MCF 10A (cell line): Measurements from ENCODE around the gene BCS1L. TPM values are rescaled to one million over a fixed set of nuclear protein-coding genes. Genes with fewer than 3 reads are reported as not detected.

ENCODE experiments used
- BruUV-seq: library from RNA; stranded (reverse); fragments of 400-500 nt; replicated peaks from 2 replicates; lab custom pipeline; 2021; lab: Mats Ljungman, UMichigan
- CTCF ChIA-PET: fragments of 300-600 bp; sonication (Branson Sonifier 250); formaldehyde crosslinking; extraction: SDS; loops from one replicate; lab custom pipeline; 2021; ENCODE audit warnings: antibody characterized with exemption, inconsistent platforms; lab: Yijun Ruan, JAX
- POLR2A ChIA-PET: fragments of 300-600, 350-650 bp; sonication (Branson Sonifier 250); formaldehyde crosslinking; extraction: SDS; loops from one replicate; lab custom pipeline; 2020; ENCODE audit warnings: antibody characterized with exemption, inconsistent platforms; lab: Yijun Ruan, JAX
- DNase-seq: peaks from one replicate; pipeline ENCODE4 v3.0.0-alpha.2; 2018; ENCODE audit not compliant: unreplicated experiment
- H3K27ac Mint-ChIP-seq: one replicate; pipeline ENCODE4 v1.8.0; 2022; ENCODE audit warnings: mild to moderate bottlenecking, low read depth, mixed read lengths; ENCODE audit not compliant: unreplicated experiment
- H3K27me3 Mint-ChIP-seq: one replicate; pipeline ENCODE4 v1.8.0; 2022; ENCODE audit warnings: mixed read lengths; ENCODE audit not compliant: insufficient read depth, unreplicated experiment
- H3K36me3 Mint-ChIP-seq: one replicate; pipeline ENCODE4 v1.8.0; 2022; ENCODE audit warnings: mild to moderate bottlenecking, moderate library complexity, mixed read lengths; ENCODE audit not compliant: insufficient read depth, unreplicated experiment
- H3K4me1 Mint-ChIP-seq: one replicate; pipeline ENCODE4 v1.8.0; 2022; ENCODE audit warnings: mixed read lengths; ENCODE audit not compliant: insufficient read depth, unreplicated experiment
- H3K4me3 Mint-ChIP-seq: one replicate; pipeline ENCODE4 v1.8.0; 2022; ENCODE audit warnings: mild to moderate bottlenecking, moderate library complexity, mixed read lengths; ENCODE audit not compliant: unreplicated experiment
- H3K9me3 Mint-ChIP-seq: one replicate; pipeline ENCODE4 v1.8.0; 2022; ENCODE audit warnings: mixed read lengths; ENCODE audit not compliant: unreplicated experiment
- CTCF ChIP-seq: fragments of 200-600 bp; IDR thresholded peaks from one replicate; pipeline ENCODE4 v1.8.0; 2022; ENCODE audit warnings: antibody characterized with exemption, mild to moderate bottlenecking; ENCODE audit not compliant: unreplicated experiment
- intact Hi-C: fragments of 100-400 bp; cut with micrococcal nuclease; formaldehyde crosslinking; loops from 2 replicates; pipeline ENCODE4 v1.14.1; 2022
- total RNA-seq: library from RNA; stranded (reverse); gene quantifications from 2 replicates; pipeline ENCODE4 v1.2.3, GENCODE V29; 2022

BCS1L gene
- total RNA-seq, 1 experiment from 2014 or later, result 96.0 TPM

- ChIA-PET CTCF (interaction anchor here (0.6 to 7.5 kb wide), 13 partner anchors 13 to 228 kb away, joined by 3 to 44 read pairs (median 4); partner anchors contain the start of genes BCS1L, TTLL4 and ZNF142), POLR2A (interaction anchor here (0.8 to 6.5 kb wide), 18 partner anchors 8 to 178 kb away, joined by 3 to 105 read pairs (median 4); partner anchors contain the start of genes BCS1L, TTLL4, USP37 and ZNF142)
- intact Hi-C loops, result loop anchor here (1.0 kb wide), 2 partner anchors 13 to 175 kb away; partner anchors contain the start of genes BCS1L and ZNF142
- Mint-ChIP-seq H3K9me3 (no peaks in the 10 kb centered on the region), H3K27me3 (no peaks in the 10 kb centered on the region), H3K4me3 (peak within 1 kb of the TSS; percentile 96), H3K27ac (peak within 1 kb of the TSS; percentile 97), H3K36me3 (peaks cover 28% of the 10 kb centered on the region), H3K4me1 (peaks cover 18% of the 10 kb centered on the region)
- BruUV-seq, result no TSS peak
- no peak for TF ChIP-seq CTCF
- DNase-seq, result peak; percentile 66
These were observed 12.4 kb downstream of the BCS1L start, which contains the start of the genes RNF25 and STK36 for GRCh38 chr2:218671654-218672566. Gene RNF25, minus strand, starts transcription at chr2:218672002. Its CDS starts 32 bp downstream, at chr2:218671970. Gene STK36, plus strand, starts transcription at chr2:218672086. Its CDS starts 744 bp downstream, at chr2:218672830.

- peaks cover 5% of the 10 kb centered on the region for H3K4me1 Mint-ChIP-seq
- no peak overlapping the region for H3K27ac Mint-ChIP-seq
- no peak for DNase-seq
- no peaks in the 10 kb centered on the region for H3K9me3 Mint-ChIP-seq
- no peaks in the 10 kb centered on the region for H3K27me3 Mint-ChIP-seq
- CTCF ChIA-PET, result interaction anchor here (1.6 kb wide), 1 partner anchor 8 kb away, joined by 3 read pairs; no protein-coding TSS in a partner anchor
- peaks cover 34% of the 10 kb centered on the region for H3K36me3 Mint-ChIP-seq
- no peak for TF ChIP-seq CTCF
- no peak overlapping the region for H3K4me3 Mint-ChIP-seq
- intact Hi-C loops, result no loop called here
- POLR2A ChIA-PET, result no interaction called here
- BruUV-seq, result no TSS peak
These were observed 19.6 kb downstream of the BCS1L start for GRCh38 chr2:218679119-218679518.

- Mint-ChIP-seq H3K4me3 (no peak overlapping the region), H3K36me3 (peaks cover 40% of the 10 kb centered on the region), H3K27me3 (no peaks in the 10 kb centered on the region), H3K4me1 (peaks cover 5% of the 10 kb centered on the region), H3K9me3 (no peaks in the 10 kb centered on the region), H3K27ac (no peak overlapping the region)
- no peak for TF ChIP-seq CTCF
- no TSS peak for BruUV-seq
- intact Hi-C loops, result no loop called here
- ChIA-PET POLR2A (interaction anchor here (0.6 kb wide), 1 partner anchor 8 kb away, joined by 4 read pairs; the partner anchor contains the start of genes RNF25 and STK36), CTCF (interaction anchor here (0.5 to 1.5 kb wide), 2 partner anchors 166 to 168 kb away, joined by 3 to 6 read pairs; no protein-coding TSS in a partner anchor)
- no peak for DNase-seq
These were observed 20.6 kb downstream of the BCS1L start for GRCh38 chr2:218680061-218680460.
